Measurements from ENCODE around the gene SLC15A4. TPM values are rescaled to one million over a fixed set of nuclear protein-coding genes. Genes with fewer than 3 reads are reported as not detected.
"Not testable (repeated sequence)": the region's sequence is repeated elsewhere in the genome, so short reads cannot be mapped to it uniquely, and the experiment has no call there.

SLC15A4 gene
- total RNA-seq = 10 to 100 TPM; 14.4 to 16.0 TPM
- long read RNA-seq, transcript SLC15A4-204 (7 exons, 2,402 nt) = minor isoform, 12 of 81 reads
- long read RNA-seq, transcript SLC15A4-201 (8 exons, 2,779 nt) = major isoform, 50 of 81 reads
- long read RNA-seq, partial matches to known transcripts = 4 of 81 reads
- long read RNA-seq, other reads (novel, unspliced or antisense) = 15 of 81 reads

DNA sequence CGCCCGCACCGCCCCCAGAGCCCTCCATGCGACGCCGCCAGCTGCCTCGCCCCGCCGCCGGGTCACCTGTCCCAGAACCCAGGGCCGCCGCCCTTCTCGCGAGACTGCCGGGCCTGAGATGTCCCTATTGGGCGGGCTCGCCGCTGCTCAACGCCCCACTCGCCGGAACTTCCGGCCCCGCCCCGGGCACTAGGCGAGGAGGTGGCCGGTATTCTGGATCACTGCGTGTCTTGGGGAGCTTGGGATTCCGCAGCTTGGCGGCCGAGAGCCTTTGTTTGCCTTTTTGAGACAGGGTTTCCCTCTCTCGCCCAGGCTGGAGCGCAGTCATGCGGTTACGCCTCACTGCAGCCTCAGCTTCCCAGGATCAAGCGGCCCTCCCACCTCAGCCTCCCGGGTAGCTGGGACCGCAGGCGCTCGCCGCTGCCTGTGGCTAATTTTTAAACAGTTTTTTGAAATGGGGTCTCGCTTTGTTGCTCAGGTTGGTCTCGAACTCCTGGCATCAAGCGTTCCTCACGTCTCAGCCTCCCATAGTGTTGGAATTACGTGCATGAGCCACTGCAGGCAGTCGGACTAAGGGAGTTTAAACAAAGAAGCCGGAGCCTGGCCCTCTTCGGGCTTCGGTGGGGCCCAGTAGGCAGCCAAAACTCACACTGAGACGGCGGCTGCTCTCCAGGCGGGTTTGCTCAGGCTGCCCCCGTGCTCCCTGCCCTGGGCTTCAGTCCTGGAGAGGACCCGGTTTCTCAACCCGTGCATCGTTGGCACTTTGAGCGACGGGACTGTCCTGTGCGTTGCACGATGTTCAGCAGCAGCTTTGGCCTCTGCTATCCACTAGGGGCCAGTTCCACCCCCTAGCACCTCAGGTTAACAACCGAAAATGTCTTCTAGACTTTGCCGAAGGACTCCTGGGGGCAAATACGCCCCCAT, at the start of gene SLC15A4:
TSS of gene SLC15A4 (minus strand) at position 43 of the 924 bp plus-strand sequence. CDS start at position 28, 15 bp downstream.
- peak; percentile 97 for ATAC-seq
- DNase-seq = peak; percentile 98 to 99
- intact Hi-C loops (cut with DNase I, micrococcal nuclease) = no loop called here

DNA sequence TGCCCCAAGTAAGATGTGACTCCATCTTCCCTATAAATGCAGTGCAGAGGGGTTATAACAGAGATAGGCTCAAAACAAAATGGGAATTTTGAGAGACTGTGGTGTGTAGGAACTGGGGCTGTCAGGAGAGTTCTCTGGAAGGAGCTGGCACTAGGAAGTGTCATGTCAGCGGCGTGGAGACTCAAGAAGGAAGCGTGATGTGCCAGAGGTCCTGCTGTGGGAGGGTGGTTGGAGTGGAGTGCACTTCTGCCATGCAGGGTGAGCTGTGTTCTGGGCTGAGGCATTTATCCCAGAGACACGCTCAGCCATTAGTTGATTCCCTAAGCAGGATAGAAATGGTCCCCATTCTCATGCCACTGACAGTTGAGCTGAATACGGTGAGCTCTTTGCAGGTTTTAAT, 48.5 kb upstream of the SLC15A4 start:
- ATAC-seq (no peak), DNase-seq (no peak)
- intact Hi-C loops (cut with DNase I, micrococcal nuclease) = no loop called here

DNA sequence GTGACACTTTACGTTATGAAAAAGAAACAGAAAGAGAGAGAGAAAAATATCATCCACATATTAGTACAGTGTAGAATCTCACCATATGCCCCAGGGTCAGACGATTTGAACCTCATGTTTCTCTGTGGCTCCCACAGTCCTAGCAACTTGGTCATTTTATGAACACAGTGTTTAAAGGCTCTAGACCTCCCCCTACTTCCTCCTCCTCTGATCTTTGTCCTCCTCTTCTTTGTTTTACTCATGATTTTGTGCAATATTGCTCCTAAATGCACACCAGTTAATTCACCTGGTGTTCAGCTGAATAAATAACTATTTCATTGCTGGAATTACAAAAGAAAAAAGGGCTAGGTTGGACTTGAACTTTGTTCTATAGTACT, 47.7 kb upstream of the SLC15A4 start:
- no peak for DNase-seq
- ATAC-seq = no peak
- intact Hi-C loops (cut with DNase I, micrococcal nuclease) = no loop called here

DNA sequence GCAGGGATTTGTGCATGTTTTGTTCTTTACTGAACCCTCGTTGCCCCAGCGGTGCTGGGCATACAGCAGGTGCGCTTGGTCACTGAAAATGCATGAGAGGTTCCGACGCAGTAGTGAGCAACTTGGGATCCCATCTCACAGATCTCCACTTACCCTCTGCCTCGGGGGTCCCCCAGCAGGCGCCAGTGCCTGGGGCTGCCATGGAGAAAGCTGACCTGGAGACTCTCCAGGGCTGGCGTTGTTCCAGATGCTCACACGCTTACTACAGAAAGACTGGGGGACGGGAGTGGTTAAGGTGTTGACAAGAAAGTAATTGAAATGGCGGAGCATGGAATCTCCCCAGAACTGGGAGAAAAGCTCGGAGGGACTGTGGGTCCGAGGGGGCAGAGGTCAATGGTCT, 43.7 kb upstream of the SLC15A4 start:
- ATAC-seq (no peak), DNase-seq (no peak)
- intact Hi-C loops (cut with DNase I, micrococcal nuclease) = no loop called here

GRCh38 chr12:128864516-128865186, 40.9 kb upstream of the SLC15A4 start:
- ATAC-seq (no peak), DNase-seq (no peak)
- intact Hi-C loops (cut with DNase I, micrococcal nuclease) = no loop called here

DNA sequence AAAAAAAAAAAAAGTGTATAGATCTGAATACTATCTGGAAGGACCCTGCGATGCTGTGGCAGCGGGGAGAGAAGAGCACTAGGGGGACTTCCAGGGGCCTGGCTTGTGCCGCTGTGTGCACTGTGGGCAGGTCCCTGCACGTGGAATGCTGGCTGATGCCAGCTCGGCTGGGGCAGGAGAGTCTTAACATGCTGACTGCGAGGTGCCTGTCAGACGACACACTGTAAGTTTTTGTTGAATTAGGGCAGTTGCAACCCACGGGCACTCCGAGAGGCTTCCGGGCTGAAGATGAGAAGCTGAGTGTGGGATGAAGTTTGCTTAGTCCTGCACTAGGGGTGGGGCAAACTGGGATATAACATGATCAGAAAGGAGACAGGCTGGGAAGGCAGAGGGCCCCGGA, 40.2 kb upstream of the SLC15A4 start:
- ATAC-seq = no peak
- intact Hi-C loops (cut with DNase I, micrococcal nuclease) = no loop called here

GRCh38 chr12:128861226-128862016, 37.7 kb upstream of the SLC15A4 start:
- no peak for ATAC-seq

More for the DNA sequence above, 40.2 kb upstream of the SLC15A4 start:
- DNase-seq = no peak

GRCh38 chr12:128859311-128859710, 35.6 kb upstream of the SLC15A4 start:
- DNase-seq = no peak
- intact Hi-C loops (cut with DNase I, micrococcal nuclease) = no loop called here
- ATAC-seq = no peak

More at GRCh38 chr12:128861226-128862016, 37.7 kb upstream of the SLC15A4 start:
- intact Hi-C loops (cut with DNase I, micrococcal nuclease) = no loop called here
- DNase-seq = no peak

DNA sequence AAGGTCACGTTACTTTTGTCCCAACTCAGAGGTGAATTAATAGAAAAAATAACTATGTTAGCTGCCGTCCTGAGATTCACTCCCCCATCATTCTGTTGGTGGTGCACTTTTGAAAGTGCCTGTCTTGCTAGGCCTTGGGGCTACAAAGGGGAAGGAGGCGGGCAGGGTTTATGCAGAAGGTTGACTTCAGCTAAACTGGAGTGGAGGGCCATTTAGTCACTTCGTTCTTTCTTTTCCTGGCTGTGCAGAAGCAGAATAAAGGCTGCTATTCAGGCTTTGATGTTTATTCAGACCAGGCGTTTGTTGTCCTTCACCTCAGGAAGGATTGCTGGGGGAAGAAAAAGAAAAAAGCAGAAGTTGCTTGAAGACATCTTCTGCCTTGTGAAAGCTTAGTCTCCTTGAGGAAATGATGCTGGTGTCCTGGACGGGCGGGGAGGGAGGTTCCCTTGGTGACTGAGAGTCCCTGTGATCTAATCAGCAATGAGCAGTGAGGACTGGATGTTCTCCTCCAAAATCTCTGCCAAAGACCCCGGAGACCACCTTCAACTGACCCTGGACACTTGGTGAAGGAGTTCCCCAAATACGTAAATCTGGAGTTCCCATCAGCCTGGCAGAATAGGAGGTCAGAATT, 33.5 kb upstream of the SLC15A4 start:
- ATAC-seq = no peak
- intact Hi-C loops (cut with DNase I, micrococcal nuclease) = no loop called here
- DNase-seq = no peak

GRCh38 chr12:128856791-128857078, 33.0 kb upstream of the SLC15A4 start:
- ATAC-seq (no peak), DNase-seq (no peak)
- intact Hi-C loops (cut with DNase I, micrococcal nuclease) = no loop called here

DNA sequence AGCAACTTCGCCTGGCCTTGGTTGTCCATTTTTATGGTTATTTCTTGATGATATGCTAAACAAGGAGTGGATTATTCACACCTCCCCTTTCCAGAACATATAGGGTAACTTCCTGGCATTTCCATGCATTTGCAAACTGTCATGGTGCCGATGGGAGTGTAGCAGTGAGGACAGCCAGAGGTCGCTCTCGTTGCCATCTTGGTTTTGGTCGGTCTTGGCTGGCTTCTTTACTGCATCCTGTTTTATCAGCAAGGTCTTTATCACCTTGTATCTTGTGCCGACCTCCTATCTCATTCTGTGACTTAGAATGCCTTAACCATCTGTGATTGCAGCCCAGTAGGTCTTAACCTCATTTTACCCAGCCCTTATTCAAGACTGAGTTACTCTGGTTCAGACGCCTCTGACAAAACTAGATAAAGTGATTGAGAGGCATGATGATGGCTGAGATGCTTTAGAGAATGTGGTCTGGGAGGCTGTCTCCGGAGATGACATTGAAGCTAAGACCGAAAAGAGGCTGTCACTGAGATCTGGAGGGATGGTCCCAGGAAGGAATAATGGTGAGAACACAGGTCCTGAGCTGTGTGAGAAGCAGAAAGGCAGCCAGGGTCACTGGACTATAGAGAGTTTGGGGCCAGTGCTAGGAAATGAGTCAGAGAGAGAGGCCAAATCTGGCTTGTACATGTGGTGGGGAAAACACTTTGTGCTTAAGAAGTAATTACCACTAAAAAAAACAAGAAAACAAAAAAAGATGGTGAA, 32.5 kb upstream of the SLC15A4 start:
- intact Hi-C loops (cut with DNase I, micrococcal nuclease) = no loop called here
- no peak for ATAC-seq
- DNase-seq = no peak

DNA sequence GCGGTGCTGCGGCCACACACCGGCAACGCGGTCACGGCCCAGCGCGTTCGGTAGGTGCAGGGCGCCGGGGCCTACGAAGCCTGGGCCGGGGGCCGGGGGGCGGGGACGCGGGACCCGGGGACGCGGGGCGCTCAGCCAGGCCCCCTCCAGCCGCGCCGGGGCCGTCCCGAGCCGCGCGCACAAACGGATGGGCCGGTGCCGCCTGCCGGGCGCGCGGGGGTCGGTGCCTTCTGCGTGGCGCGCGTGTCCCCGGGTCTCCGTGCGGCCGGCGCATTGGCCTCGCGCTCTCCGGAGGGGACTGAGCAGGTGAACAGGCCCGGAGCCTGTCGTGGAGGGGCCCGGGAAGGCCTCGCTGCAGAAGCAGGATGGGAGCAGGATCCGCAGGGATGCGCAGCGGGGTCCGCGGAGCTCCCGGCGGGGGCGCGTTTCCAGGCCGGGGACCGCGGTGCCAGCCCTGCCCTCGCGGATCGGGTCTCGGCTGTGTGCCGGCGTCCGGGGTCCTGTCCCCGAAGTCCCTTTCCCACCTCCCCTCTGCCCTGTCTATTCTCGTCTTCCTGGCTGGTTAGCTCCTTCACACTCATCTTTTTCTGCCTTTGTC, 29.9 kb upstream of the SLC15A4 start:
- no peak for DNase-seq
- no peak for ATAC-seq
- intact Hi-C loops (cut with DNase I, micrococcal nuclease) = no loop called here

DNA sequence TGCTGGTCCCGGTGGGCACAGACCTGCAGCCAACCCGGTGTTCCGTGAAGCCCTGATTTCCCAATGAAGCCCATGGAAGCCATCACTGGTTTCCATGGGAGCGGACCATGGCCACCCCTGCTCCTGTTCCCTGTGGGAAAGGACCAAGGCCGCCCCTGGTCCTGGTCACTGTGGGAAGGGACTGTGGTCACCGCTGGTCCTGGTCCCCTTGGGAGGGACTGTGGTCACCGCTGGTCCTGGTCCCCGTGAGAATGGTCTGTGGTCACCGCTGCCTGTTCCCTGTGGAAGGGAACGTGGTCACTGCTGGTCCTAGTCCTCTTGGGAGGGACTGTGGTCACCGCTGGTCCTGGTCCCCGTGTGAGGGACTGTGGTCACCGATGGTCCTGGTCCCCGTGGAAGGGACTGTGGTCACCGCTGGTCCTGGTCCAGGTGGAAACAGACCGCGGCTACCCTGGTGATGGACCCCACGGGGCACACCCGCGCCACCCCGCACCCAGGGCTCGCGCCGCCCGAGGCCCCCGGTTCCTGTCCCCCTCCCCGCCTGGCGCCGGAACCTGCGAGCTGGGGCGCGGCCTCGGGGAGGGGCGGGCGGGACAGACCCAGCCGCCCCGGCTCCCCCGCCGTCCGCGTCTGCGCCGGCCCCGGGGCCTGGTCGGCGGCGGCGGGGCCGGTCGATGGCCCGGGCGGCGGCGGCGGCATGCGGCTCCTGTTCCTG, 29.3 kb upstream of the SLC15A4 start, which contains the start of gene GLT1D1:
TSS of gene GLT1D1 (plus strand) at position 594 of the 715 bp plus-strand sequence. CDS start at position 698, 104 bp downstream.
- ATAC-seq (no peak), DNase-seq (no peak)
- intact Hi-C loops (cut with DNase I, micrococcal nuclease) = no loop called here

DNA sequence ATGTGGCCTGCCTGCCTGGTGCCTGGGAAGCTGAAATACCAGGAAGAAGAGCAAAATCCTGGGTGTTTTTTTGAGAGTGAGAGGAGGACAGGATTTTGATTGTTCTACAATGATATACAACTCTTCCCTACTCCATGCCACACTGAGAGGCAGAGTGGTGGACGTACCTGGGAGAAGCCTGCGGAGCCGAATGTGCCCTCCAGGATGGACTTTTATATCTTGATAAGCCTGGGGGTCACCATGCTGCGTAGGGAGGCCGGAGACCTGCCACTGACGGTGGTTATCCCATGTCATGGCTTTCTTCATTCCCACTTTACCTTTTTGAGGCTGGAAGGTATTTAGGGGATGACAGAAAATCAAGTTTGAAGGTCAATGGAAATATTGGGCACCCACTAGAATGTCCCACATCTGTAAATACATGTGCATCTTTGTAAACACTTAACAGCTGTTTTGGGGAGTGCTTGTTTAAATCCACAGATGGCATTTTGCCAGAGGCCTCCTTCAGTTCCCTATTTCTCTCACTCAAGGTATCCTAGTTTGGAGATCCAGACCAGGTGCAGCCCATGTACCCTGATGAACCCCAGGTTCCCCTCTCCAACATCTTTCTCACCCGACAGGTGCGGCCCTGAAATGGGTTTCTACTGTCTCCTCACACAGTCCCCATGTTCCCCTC, 28.4 kb upstream of the SLC15A4 start:
- DNase-seq = no peak
- no peak for ATAC-seq
- intact Hi-C loops (cut with DNase I, micrococcal nuclease) = no loop called here

GRCh38 chr12:128851429-128851828, 27.7 kb upstream of the SLC15A4 start:
- ATAC-seq; DNase-seq; intact Hi-C loops (cut with DNase I, micrococcal nuclease): not testable (repeated sequence)

DNA sequence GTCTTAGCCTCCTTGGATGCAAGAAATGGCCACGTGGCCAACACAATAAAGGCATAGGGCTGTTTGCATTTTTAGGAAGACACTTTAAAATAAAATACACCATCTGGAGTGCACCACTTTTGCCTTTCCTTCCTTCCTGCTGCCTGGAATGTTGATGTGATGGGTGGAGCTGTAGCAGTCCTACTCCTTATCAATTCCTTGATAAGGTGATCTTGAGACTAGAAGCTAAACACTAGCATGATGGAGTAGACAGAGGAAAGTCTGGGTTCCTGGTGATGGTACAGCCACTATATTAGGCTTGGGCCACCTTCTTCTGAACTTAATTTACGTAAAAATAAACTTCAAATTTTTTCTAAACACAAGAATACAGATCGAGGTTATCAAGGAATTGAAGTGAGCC, 26.6 kb upstream of the SLC15A4 start:
- ATAC-seq = no peak

More for the DNA sequence above, 26.6 kb upstream of the SLC15A4 start:
- no peak for DNase-seq
- intact Hi-C loops (cut with DNase I, micrococcal nuclease) = no loop called here
